ENCODE data around the gene PHC1.

DNA sequence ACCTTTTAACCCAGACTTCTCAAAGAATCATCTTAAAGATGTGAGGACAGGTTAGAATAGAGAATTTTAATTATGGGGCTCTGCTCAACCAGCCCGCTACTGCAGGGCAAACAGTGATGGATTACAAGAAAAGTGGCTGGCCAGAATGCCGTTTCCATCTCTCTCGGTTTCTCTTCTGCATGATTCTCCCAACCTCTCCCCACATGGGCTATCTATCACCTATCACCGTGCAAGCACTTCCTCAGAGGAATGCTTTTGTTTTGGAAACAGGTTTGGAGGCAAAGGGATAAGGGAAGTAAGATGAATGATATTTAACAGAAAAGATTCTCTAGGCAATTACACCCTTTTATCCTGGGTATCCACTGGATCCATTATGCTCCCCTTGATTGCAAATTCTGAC, 37.4 kb upstream of the PHC1 start:
- TF ChIP-seq EZH2 (IDR thresholded peaks at IDR 0.05; ENCODE audit: borderline replicate concordance, low read depth, low read length, severe bottlenecking), result no peak
- TF ChIP-seq, protein P1, sequence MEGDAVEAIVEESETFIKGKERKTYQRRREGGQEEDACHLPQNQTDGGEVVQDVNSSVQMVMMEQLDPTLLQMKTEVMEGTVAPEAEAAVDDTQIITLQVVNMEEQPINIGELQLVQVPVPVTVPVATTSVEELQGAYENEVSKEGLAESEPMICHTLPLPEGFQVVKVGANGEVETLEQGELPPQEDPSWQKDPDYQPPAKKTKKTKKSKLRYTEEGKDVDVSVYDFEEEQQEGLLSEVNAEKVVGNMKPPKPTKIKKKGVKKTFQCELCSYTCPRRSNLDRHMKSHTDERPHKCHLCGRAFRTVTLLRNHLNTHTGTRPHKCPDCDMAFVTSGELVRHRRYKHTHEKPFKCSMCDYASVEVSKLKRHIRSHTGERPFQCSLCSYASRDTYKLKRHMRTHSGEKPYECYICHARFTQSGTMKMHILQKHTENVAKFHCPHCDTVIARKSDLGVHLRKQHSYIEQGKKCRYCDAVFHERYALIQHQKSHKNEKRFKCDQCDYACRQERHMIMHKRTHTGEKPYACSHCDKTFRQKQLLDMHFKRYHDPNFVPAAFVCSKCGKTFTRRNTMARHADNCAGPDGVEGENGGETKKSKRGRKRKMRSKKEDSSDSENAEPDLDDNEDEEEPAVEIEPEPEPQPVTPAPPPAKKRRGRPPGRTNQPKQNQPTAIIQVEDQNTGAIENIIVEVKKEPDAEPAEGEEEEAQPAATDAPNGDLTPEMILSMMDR (IDR thresholded peaks at IDR 0.05; ENCODE audit: borderline replicate concordance, extremely low read depth, low read length, poor library complexity, severe bottlenecking), result no peak

All from DND-41 (cell line).